GM23338 (cell line): ENCODE measurements around the gene RNF26. TPM values are rescaled to one million over a fixed set of nuclear protein-coding genes. Genes with fewer than 3 reads are reported as not detected.

Experiments used
- ATAC-seq: fragments of 200-7000 bp; cut with Tn5 transposase; 3 replicates; pipeline ENCODE4 v1.9.1; 2020
- DNase-seq: peaks from one replicate; pipeline ENCODE4 v3.0.0-alpha.2; 2015; ENCODE audit warnings: low spot score
- H2AFZ ChIP-seq: fragments of 200-600 bp; sonication (generic); 2 replicates; pipeline ENCODE4 v1.8.0; 2016; ENCODE audit warnings: antibody characterized with exemption, mild to moderate bottlenecking, moderate library complexity
- H3F3A ChIP-seq: fragments of 200-600 bp; sonication (generic); replicated peaks from 2 replicates; pipeline ENCODE4 v1.8.0; 2017; ENCODE audit warnings: antibody characterized with exemption, mixed run types, low read depth
- H3K27ac ChIP-seq: fragments of 200-600 bp; sonication (generic); 2 replicates; pipeline ENCODE4 v1.6.1; 2016; ENCODE audit warnings: low read depth
- H3K27me3 ChIP-seq: fragments of 200-600 bp; sonication (generic); 2 replicates; pipeline ENCODE4 v1.8.0; 2016; ENCODE audit warnings: mild to moderate bottlenecking, mixed run types, moderate library complexity; ENCODE audit not compliant: insufficient read depth
- H3K36me3 ChIP-seq: fragments of 200-600 bp; sonication (generic); 2 replicates; pipeline ENCODE4 v1.8.0; 2016; ENCODE audit warnings: mild to moderate bottlenecking; ENCODE audit not compliant: insufficient read depth
- H3K4me1 ChIP-seq: fragments of 200-600 bp; sonication (generic); 2 replicates; pipeline ENCODE4 v1.8.0; 2016; ENCODE audit warnings: mild to moderate bottlenecking, moderate library complexity; ENCODE audit not compliant: insufficient read depth
- H3K4me2 ChIP-seq: fragments of 200-600 bp; sonication (generic); 2 replicates; pipeline ENCODE4 v1.7.1; 2017; ENCODE audit warnings: mixed run types
- H3K4me3 ChIP-seq: fragments of 200-600 bp; sonication (generic); 2 replicates; pipeline ENCODE4 v1.6.1; 2016; ENCODE audit warnings: mixed run types
- H3K79me2 ChIP-seq: fragments of 200-600 bp; sonication (generic); replicated peaks from 2 replicates; pipeline ENCODE4 v1.8.0; 2017; ENCODE audit warnings: mild to moderate bottlenecking; ENCODE audit not compliant: insufficient read depth
- H3K9me2 ChIP-seq: fragments of 200-600 bp; sonication (generic); 2 replicates; pipeline ENCODE4 v1.8.0; 2017; ENCODE audit not compliant: insufficient read depth
- H4K20me1 ChIP-seq: fragments of 200-600 bp; sonication (generic); replicated peaks from 2 replicates; pipeline ENCODE4 v1.8.0; 2017; ENCODE audit warnings: mild to moderate bottlenecking; ENCODE audit not compliant: insufficient read depth
- H3K27ac Mint-ChIP-seq: 2 replicates; pipeline ENCODE4 v1.8.0; 2020; ENCODE audit warnings: inconsistent platforms, mild to moderate bottlenecking, moderate library complexity, mixed read lengths
- H3K27me3 Mint-ChIP-seq: 3 replicates; pipeline ENCODE4 v1.8.0; 2022; ENCODE audit warnings: low read depth, mild to moderate bottlenecking, moderate library complexity, mixed read lengths, inconsistent platforms; ENCODE audit not compliant: insufficient read depth, poor library complexity
- H3K36me3 Mint-ChIP-seq: 3 replicates; pipeline ENCODE4 v1.8.0; 2021; ENCODE audit warnings: low read depth, mild to moderate bottlenecking, inconsistent platforms, moderate library complexity, mixed read lengths
- H3K4me1 Mint-ChIP-seq: 3 replicates; pipeline ENCODE4 v1.8.0; 2020; ENCODE audit warnings: mild to moderate bottlenecking, inconsistent platforms, mixed read lengths
- H3K4me3 Mint-ChIP-seq: 3 replicates; pipeline ENCODE4 v1.8.0; 2021; ENCODE audit warnings: moderate library complexity, mild to moderate bottlenecking, inconsistent platforms, mixed read lengths
- H3K9me3 Mint-ChIP-seq: 3 replicates; pipeline ENCODE4 v1.8.0; 2020; ENCODE audit warnings: moderate library complexity, mild to moderate bottlenecking, inconsistent platforms, mixed read lengths
- CREB1 ChIP-seq: fragments of 250-450 bp; sonication (Bioruptor Pico); IDR thresholded peaks from 2 replicates; pipeline ENCODE4 v1.5.0; 2020; ENCODE audit warnings: low read depth, mild to moderate bottlenecking, moderate library complexity
- polyA plus RNA-seq: library from polyadenylated mRNA; unstranded; fragments of >200 nt; fragmentation: Nextera tagmentation; extraction: Ambion mirVana; gene quantifications from 2 replicates; pipeline ENCODE4 v1.2.1, GENCODE V29; 2016
- total RNA-seq: library from RNA; depleted of rRNA; stranded (reverse); fragments of >200 nt; shearing (Covaris generic); gene quantifications from 2 replicates; pipeline ENCODE4 v1.2.3, GENCODE V29; 2014
- TF ChIP-seq, protein P1 (sequence below): IDR thresholded peaks from one replicate; pipeline ENCODE4 v1.6.1; 2018; ENCODE audit warnings: antibody characterized with exemption; ENCODE audit not compliant: unreplicated experiment
- TF ChIP-seq, protein P2 (sequence below), 2 experiments: fragments of 200-600 bp in 1 of 2; sonication (generic) in 1 of 2; conservative IDR thresholded peaks; 2 replicates each; pipeline versions ENCODE4 v1.5.1 to v1.6.1; 2016 to 2017; ENCODE audit warnings: antibody characterized with exemption in 2 of 2, low read depth in 2 of 2, mild to moderate bottlenecking in 2 of 2, moderate library complexity in 1 of 2
- TF ChIP-seq, protein P3 (sequence below): IDR thresholded peaks from 2 replicates; pipeline ENCODE4 v1.6.1; 2016; ENCODE audit warnings: antibody characterized with exemption

Gene RNF26
- total and polyA plus RNA-seq, 2 experiments from 2014 or later = 31.8 to 58.3 TPM

DNA sequence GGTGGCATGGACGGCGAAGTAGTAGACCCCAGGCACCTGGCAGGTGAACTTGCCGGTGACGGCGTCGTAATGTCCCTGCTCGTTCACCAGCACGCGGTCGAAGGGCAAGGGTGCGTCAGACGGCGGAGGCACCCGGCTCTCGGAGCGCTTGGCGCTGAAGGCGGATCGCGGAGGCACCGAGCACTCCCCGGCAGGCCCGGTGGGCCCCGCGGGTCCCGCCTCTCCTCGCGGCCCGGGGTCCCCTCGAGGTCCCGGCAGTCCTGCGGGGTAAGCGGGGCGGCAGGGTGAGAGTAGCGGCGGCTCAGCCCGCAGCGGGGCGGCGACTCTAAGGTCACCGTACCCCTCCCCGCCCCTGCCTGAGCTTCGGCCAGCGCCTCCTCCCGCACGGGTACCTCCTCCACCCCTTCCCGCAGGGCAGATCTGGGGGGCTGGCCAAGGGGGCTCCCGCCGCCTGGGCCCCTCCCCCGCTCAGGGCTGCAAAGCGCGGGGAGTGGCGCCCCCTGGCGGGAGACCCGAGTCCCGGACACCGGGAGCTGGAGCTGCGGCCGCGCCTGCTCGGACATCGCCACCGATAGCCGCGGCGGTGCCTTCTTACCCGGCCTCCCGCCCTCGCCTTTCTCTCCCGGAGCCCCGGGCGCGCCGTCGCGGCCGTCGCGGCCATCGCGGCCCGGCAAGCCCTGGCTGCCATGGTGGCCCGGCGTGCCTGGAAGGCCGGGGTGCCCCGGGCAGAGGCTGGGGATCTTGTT, 5.4 kb downstream of the RNF26 start:
- H4K20me1 ChIP-seq = no peaks in the 10 kb centered on the region
- H3K9me2 ChIP-seq = no peaks in the 10 kb centered on the region
- DNase-seq (peak; percentile 88), ATAC-seq (peak; percentile 51)
- Mint-ChIP-seq H3K27me3 (peaks cover 45% of the 10 kb centered on the region), H3K9me3 (no peaks in the 10 kb centered on the region), H3K36me3 (peaks cover 16% of the 10 kb centered on the region; the same call in 2 of the 3 replicates), H3K27ac (no peak overlapping the region), H3K4me3 (peak overlapping the region; percentile 100), H3K4me1 (peaks cover 49% of the 10 kb centered on the region)
- H3K4me2 ChIP-seq = peak overlapping the region; percentile 79
- TF ChIP-seq CREB1 (CRISPR knock-in tag) = 0 out of 2 replicates have a peak, but pooled peaks have one; percentile 24
- TF ChIP-seq, protein P1, sequence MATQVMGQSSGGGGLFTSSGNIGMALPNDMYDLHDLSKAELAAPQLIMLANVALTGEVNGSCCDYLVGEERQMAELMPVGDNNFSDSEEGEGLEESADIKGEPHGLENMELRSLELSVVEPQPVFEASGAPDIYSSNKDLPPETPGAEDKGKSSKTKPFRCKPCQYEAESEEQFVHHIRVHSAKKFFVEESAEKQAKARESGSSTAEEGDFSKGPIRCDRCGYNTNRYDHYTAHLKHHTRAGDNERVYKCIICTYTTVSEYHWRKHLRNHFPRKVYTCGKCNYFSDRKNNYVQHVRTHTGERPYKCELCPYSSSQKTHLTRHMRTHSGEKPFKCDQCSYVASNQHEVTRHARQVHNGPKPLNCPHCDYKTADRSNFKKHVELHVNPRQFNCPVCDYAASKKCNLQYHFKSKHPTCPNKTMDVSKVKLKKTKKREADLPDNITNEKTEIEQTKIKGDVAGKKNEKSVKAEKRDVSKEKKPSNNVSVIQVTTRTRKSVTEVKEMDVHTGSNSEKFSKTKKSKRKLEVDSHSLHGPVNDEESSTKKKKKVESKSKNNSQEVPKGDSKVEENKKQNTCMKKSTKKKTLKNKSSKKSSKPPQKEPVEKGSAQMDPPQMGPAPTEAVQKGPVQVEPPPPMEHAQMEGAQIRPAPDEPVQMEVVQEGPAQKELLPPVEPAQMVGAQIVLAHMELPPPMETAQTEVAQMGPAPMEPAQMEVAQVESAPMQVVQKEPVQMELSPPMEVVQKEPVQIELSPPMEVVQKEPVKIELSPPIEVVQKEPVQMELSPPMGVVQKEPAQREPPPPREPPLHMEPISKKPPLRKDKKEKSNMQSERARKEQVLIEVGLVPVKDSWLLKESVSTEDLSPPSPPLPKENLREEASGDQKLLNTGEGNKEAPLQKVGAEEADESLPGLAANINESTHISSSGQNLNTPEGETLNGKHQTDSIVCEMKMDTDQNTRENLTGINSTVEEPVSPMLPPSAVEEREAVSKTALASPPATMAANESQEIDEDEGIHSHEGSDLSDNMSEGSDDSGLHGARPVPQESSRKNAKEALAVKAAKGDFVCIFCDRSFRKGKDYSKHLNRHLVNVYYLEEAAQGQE = no peak
- TF ChIP-seq, protein P2, sequence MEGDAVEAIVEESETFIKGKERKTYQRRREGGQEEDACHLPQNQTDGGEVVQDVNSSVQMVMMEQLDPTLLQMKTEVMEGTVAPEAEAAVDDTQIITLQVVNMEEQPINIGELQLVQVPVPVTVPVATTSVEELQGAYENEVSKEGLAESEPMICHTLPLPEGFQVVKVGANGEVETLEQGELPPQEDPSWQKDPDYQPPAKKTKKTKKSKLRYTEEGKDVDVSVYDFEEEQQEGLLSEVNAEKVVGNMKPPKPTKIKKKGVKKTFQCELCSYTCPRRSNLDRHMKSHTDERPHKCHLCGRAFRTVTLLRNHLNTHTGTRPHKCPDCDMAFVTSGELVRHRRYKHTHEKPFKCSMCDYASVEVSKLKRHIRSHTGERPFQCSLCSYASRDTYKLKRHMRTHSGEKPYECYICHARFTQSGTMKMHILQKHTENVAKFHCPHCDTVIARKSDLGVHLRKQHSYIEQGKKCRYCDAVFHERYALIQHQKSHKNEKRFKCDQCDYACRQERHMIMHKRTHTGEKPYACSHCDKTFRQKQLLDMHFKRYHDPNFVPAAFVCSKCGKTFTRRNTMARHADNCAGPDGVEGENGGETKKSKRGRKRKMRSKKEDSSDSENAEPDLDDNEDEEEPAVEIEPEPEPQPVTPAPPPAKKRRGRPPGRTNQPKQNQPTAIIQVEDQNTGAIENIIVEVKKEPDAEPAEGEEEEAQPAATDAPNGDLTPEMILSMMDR (conservative IDR thresholded peaks at IDR 0.05; ENCODE audit: low read depth in 2 of 2) = peak; percentile 69 to 81
- TF ChIP-seq, protein P3, sequence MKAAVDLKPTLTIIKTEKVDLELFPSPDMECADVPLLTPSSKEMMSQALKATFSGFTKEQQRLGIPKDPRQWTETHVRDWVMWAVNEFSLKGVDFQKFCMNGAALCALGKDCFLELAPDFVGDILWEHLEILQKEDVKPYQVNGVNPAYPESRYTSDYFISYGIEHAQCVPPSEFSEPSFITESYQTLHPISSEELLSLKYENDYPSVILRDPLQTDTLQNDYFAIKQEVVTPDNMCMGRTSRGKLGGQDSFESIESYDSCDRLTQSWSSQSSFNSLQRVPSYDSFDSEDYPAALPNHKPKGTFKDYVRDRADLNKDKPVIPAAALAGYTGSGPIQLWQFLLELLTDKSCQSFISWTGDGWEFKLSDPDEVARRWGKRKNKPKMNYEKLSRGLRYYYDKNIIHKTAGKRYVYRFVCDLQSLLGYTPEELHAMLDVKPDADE = no peak
- peaks cover 16% of the 10 kb centered on the region for H3F3A ChIP-seq
- peak overlapping the region; percentile 76 for H3K4me3 ChIP-seq
- no peaks in the 10 kb centered on the region; the same call in 1 of the 2 replicates for H3K36me3 ChIP-seq
- peak overlapping the region; percentile 88 for H2AFZ ChIP-seq
- H3K27me3 ChIP-seq = peaks cover 48% of the 10 kb centered on the region
- no peak overlapping the region for H3K27ac ChIP-seq
- H3K4me1 ChIP-seq = peaks cover 40% of the 10 kb centered on the region
- H3K79me2 ChIP-seq = peaks cover 20% of the 10 kb centered on the region
